SU-DHL-6 (cell line): ENCODE measurements around the gene DLG4.

Experiments used
- H2AFZ ChIP-seq: fragments of 200-600 bp; sonication (generic); 2 replicates; pipeline ENCODE4 v1.6.1; 2014; ENCODE audit warnings: low read depth, mild to moderate bottlenecking, moderate library complexity, mixed read lengths, antibody characterized with exemption, low read length; ENCODE audit not compliant: severe bottlenecking
- H3F3A ChIP-seq: fragments of 200-600 bp; shearing (Covaris generic); 2 replicates; pipeline ENCODE4 v1.6.0; 2016; ENCODE audit warnings: antibody characterized with exemption, mild to moderate bottlenecking; ENCODE audit not compliant: insufficient read depth
- H3K27ac ChIP-seq: fragments of 200-600 bp; sonication (generic); 2 replicates; pipeline ENCODE4 v1.5.1; 2016; ENCODE audit warnings: low read depth, mild to moderate bottlenecking, low read length, moderate library complexity, mixed read lengths
- H3K27me3 ChIP-seq: fragments of 200-600 bp; sonication (generic), shearing (Covaris generic); 2 replicates; pipeline ENCODE4 v1.6.0; 2014; ENCODE audit warnings: mild to moderate bottlenecking, low read length
- H3K36me3 ChIP-seq: fragments of 200-600 bp; sonication (generic); 2 replicates; pipeline ENCODE4 v1.6.1; 2014; ENCODE audit warnings: mild to moderate bottlenecking, low read length, mixed read lengths
- H3K4me2 ChIP-seq: fragments of 300-600, 200-600 bp; shearing (Covaris generic), sonication (generic); 2 replicates; pipeline ENCODE4 v1.6.0; 2014; ENCODE audit warnings: low read length, low read depth, mild to moderate bottlenecking; ENCODE audit not compliant: poor library complexity, severe bottlenecking
- H3K4me3 ChIP-seq: fragments of 200-600 bp; sonication (generic); 2 replicates; pipeline ENCODE4 v1.5.1; 2014; ENCODE audit warnings: antibody characterized with exemption, low read length, mild to moderate bottlenecking, mixed read lengths; ENCODE audit not compliant: insufficient read depth, poor library complexity, severe bottlenecking
- H3K79me2 ChIP-seq: fragments of 200-600 bp; sonication (generic); 2 replicates; pipeline ENCODE4 v1.6.1; 2014; ENCODE audit warnings: mild to moderate bottlenecking, low read length, moderate library complexity; ENCODE audit not compliant: insufficient read depth
- H3K9ac ChIP-seq: fragments of 200-600 bp; sonication (generic); 2 replicates; pipeline ENCODE4 v1.7.0; 2014; ENCODE audit warnings: mild to moderate bottlenecking, low read length
- H3K9me2 ChIP-seq: fragments of 200-600 bp; sonication (generic); replicated peaks from 2 replicates; pipeline ENCODE4 v1.6.1; 2014; ENCODE audit warnings: low read length; ENCODE audit not compliant: insufficient read depth
- H3K9me3 ChIP-seq: fragments of 200-600 bp; sonication (generic); 2 replicates; pipeline ENCODE4 v1.6.1; 2014; ENCODE audit warnings: low read length, mixed read lengths; ENCODE audit not compliant: insufficient read depth
- H4K20me1 ChIP-seq: fragments of 200-600 bp; sonication (generic); 2 replicates; pipeline ENCODE4 v1.6.1; 2014; ENCODE audit warnings: low read depth, mild to moderate bottlenecking, antibody characterized with exemption, low read length, moderate library complexity, mixed read lengths
- EZH2phosphoT487 ChIP-seq: fragments of 200-600 bp; sonication (generic), shearing (Covaris generic); conservative IDR thresholded peaks from 2 replicates; pipeline ENCODE4 v1.6.1; 2018; ENCODE audit warnings: mild to moderate bottlenecking, antibody characterized with exemption, low read length, moderate library complexity, mixed read lengths
- TF ChIP-seq, protein P1 (sequence below): fragments of 200-600 bp; sonication (generic); IDR thresholded peaks from one replicate; pipeline ENCODE4 v1.5.1; 2017; ENCODE audit warnings: antibody characterized with exemption, mild to moderate bottlenecking, low read length, moderate library complexity; ENCODE audit not compliant: insufficient read depth, poor library complexity, severe bottlenecking

Gene DLG4

DNA sequence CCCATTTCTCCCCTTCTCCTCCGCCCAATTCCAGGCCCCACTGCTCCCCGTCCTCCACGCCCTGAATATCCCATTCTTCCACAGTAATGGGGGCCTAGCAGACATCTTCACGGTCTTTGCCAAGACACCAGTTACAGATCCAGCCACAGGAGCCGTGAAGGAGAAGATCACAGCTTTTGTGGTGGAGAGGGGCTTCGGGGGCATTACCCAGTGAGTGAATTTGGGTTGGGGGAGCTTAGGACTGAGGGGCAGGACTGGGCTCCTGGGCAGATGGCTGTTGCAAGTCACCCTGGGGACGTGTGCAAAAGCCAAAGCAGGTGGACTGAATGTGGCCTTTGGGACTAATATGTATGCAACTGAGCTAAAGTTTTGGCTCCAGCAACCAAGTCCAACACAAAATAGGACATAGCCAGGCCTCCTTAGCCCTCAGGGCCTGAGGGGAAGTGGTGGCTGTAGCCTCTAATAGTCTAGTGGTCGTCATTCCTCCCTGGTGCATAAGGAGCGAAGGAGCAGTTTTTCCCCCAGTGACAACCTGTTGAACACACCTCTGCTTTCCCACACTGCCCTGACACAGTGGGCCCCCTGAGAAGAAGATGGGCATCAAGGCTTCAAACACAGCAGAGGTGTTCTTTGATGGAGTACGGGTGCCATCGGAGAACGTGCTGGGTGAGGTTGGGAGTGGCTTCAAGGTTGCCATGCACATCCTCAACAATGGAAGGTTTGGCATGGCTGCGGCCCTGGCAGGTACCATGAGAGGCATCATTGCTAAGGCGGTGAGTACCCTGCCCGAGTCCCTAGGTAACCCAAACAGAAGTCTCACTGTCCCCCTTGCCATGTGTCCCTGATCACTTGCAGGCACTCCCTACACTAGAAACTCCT is 2.7 kb upstream of the DLG4 start:
- no peak overlapping the region for H3K4me3 ChIP-seq
- no peaks in the 10 kb centered on the region for H3K9me3 ChIP-seq
- no peaks in the 10 kb centered on the region for H4K20me1 ChIP-seq
- no peak overlapping the region for H3K9ac ChIP-seq
- H3F3A ChIP-seq: peaks cover 11% of the 10 kb centered on the region; the same call in 1 of the 2 replicates
- no peaks in the 10 kb centered on the region for H3K9me2 ChIP-seq
- no peak overlapping the region for H2AFZ ChIP-seq
- no peak overlapping the region for H3K27ac ChIP-seq
- TF ChIP-seq, protein P1, sequence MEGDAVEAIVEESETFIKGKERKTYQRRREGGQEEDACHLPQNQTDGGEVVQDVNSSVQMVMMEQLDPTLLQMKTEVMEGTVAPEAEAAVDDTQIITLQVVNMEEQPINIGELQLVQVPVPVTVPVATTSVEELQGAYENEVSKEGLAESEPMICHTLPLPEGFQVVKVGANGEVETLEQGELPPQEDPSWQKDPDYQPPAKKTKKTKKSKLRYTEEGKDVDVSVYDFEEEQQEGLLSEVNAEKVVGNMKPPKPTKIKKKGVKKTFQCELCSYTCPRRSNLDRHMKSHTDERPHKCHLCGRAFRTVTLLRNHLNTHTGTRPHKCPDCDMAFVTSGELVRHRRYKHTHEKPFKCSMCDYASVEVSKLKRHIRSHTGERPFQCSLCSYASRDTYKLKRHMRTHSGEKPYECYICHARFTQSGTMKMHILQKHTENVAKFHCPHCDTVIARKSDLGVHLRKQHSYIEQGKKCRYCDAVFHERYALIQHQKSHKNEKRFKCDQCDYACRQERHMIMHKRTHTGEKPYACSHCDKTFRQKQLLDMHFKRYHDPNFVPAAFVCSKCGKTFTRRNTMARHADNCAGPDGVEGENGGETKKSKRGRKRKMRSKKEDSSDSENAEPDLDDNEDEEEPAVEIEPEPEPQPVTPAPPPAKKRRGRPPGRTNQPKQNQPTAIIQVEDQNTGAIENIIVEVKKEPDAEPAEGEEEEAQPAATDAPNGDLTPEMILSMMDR: no peak
- no peak for TF ChIP-seq EZH2phosphoT487
- no peaks in the 10 kb centered on the region for H3K79me2 ChIP-seq
- no peaks in the 10 kb centered on the region for H3K36me3 ChIP-seq
- no peaks in the 10 kb centered on the region for H3K27me3 ChIP-seq
- no peak overlapping the region for H3K4me2 ChIP-seq

DNA sequence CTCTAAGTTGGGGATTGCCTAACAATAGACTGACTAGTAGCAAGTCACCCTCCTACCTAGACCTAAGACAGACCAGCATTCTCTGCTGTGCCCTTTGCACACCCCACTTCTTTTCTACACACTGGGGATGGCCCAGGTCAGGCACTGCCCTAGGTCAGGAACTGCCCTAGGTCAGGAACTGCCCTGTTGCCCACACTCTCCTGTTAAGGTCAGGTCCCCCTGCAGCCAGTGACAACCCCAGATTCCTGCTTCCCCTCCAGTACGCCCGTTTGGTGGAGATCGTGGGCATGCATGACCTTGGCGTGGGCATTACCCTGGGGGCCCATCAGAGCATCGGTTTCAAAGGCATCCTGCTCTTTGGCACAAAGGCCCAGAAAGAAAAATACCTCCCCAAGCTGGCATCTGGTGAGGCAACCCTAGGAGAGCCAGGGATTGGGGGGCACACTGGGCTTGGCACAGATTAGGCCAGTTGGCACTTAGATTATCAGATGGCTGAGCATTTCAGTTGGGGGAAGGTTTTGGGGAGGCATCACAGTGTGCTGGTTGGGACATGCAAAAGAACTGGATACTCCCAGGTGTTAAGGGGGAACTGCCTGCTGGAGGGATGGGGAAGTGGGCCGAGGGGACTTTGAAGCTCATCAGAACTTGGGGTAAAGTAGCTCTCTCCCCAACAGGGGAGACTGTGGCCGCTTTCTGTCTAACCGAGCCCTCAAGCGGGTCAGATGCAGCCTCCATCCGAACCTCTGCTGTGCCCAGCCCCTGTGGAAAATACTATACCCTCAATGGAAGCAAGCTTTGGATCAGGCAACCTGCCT is 1.8 kb upstream of the DLG4 start:
- TF ChIP-seq, protein P1: no peak
- no peak for TF ChIP-seq EZH2phosphoT487
- H3K36me3 ChIP-seq: no peaks in the 10 kb centered on the region
- no peaks in the 10 kb centered on the region for H3K9me2 ChIP-seq
- no peak overlapping the region for H3K4me2 ChIP-seq
- no peaks in the 10 kb centered on the region for H3K27me3 ChIP-seq
- H3K79me2 ChIP-seq: no peaks in the 10 kb centered on the region
- peaks cover 11% of the 10 kb centered on the region; the same call in 1 of the 2 replicates for H3F3A ChIP-seq
- no peak overlapping the region for H3K9ac ChIP-seq
- H3K27ac ChIP-seq: no peak overlapping the region
- H4K20me1 ChIP-seq: no peaks in the 10 kb centered on the region
- H2AFZ ChIP-seq: no peak overlapping the region
- H3K9me3 ChIP-seq: no peaks in the 10 kb centered on the region
- no peak overlapping the region for H3K4me3 ChIP-seq

DNA sequence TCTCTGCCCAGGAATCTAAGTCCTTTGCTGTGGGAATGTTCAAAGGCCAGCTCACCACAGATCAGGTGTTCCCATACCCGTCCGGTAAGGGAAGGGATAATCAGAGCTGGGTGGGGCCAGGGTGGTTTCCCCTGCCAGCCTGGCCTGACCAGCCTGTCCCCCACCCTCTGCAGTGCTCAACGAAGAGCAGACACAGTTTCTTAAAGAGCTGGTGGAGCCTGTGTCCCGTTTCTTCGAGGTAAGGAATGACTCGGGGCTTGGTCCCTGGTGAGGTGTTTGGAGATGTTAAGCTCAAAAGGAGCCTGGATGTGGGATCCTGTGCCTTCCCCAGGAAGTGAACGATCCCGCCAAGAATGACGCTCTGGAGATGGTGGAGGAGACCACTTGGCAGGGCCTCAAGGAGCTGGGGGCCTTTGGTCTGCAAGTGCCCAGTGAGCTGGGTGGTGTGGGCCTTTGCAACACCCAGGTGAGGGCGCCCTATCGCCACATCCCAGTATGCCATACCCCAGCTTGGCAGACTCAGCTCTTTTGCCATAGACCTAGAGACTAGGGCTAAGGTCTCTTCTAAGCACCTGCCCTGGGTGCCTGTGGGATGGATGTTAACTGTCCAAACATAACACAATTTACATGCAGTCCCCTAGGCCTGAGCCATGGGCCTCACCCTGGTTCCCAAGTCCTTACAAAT is 1.1 kb upstream of the DLG4 start:
- Histone ChIP-seq H3K4me3 (peak overlapping the region; percentile 66), H3K9me2 (no peaks in the 10 kb centered on the region), H3K9ac (peak overlapping the region; percentile 73), H3K27me3 (no peaks in the 10 kb centered on the region), H3K79me2 (no peaks in the 10 kb centered on the region), H3K9me3 (no peaks in the 10 kb centered on the region), H3K4me2 (peak overlapping the region; percentile 56), H4K20me1 (no peaks in the 10 kb centered on the region), H2AFZ (no peak overlapping the region), H3K36me3 (no peaks in the 10 kb centered on the region), H3F3A (peaks cover 11% of the 10 kb centered on the region; the same call in 1 of the 2 replicates), H3K27ac (peak overlapping the region; percentile 51)
- TF ChIP-seq, protein P1: peak; percentile 62
- no peak for TF ChIP-seq EZH2phosphoT487
